Activated T-cell treated with anti-CD3 and anti-CD28 coated beads for 24 hours (primary cell): ENCODE results near the gene ROR2.

Experiments
- DNase-seq: peaks from one replicate; pipeline ENCODE4 v3.0.0-alpha.2; 2020; ENCODE audit warnings: low read depth

ROR2 gene

GRCh38 chr9:91716239-91716638, 233.8 kb downstream of the ROR2 start:
- DNase-seq: no peak

GRCh38 chr9:91714874-91715615, 235.0 kb downstream of the ROR2 start:
- DNase-seq: no peak

- DNase-seq: no peak
Measured at GRCh38 chr9:91714020-91714806, 235.8 kb downstream of the ROR2 start.

- DNase-seq: no peak
Measured at GRCh38 chr9:91712811-91713210, 237.2 kb downstream of the ROR2 start.

- DNase-seq: peak; percentile 58
Measured at GRCh38 chr9:91711755-91712601, 238.1 kb downstream of the ROR2 start.

GRCh38 chr9:91710158-91710557, 239.9 kb downstream of the ROR2 start:
- DNase-seq: no peak

GRCh38 chr9:91705386-91705785, 244.6 kb downstream of the ROR2 start:
- no peak for DNase-seq

GRCh38 chr9:91700475-91700874, 249.6 kb downstream of the ROR2 start:
- DNase-seq: no peak

GRCh38 chr9:91698266-91698665, 251.8 kb downstream of the ROR2 start:
- DNase-seq: no peak

GRCh38 chr9:91697201-91697600, 252.8 kb downstream of the ROR2 start:
- DNase-seq: no peak

- DNase-seq: no peak
Measured at GRCh38 chr9:91694081-91694870, 255.8 kb downstream of the ROR2 start.

- no peak for DNase-seq
Measured at GRCh38 chr9:91693226-91693625, 256.8 kb downstream of the ROR2 start.

- no peak for DNase-seq
Measured at GRCh38 chr9:91690540-91691249, 259.3 kb downstream of the ROR2 start.

- DNase-seq: no peak
Measured at GRCh38 chr9:91689006-91689405, 261.0 kb downstream of the ROR2 start.

GRCh38 chr9:91683269-91683668, 266.8 kb downstream of the ROR2 start:
- DNase-seq: no peak

GRCh38 chr9:91682806-91683205, 267.2 kb downstream of the ROR2 start:
- no peak for DNase-seq

- peak; percentile 61 for DNase-seq
Measured at GRCh38 chr9:91681461-91682305, 268.3 kb downstream of the ROR2 start.

GRCh38 chr9:91680998-91681397, 269.0 kb downstream of the ROR2 start:
- no peak for DNase-seq

GRCh38 chr9:91680106-91680505, 269.9 kb downstream of the ROR2 start:
- DNase-seq: no peak
